Measurements from ENCODE around the gene CARF. TPM values are rescaled to one million over a fixed set of nuclear protein-coding genes. Genes with fewer than 3 reads are reported as not detected.

The CARF gene
- total RNA-seq, 1 donor from 2014 or later: 16.8 TPM

DNA sequence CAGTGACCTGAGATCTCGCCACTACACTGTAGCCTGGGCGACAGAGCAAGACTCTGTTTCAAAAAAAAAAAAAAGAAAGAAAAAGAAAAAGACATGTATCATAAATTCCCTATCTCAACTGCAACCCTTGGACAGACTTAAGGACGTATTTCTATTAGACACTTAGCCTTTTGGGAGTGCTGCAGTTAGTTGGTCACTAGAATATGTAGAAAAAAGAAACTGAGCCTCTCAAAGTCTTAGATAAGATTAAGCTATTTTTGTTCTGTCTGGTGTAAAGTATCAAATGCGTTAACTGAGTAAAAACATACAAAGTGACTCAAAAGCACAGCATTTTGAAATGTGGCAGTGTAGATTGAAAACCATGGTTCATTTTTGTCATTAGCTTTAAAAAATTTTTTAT is 109.9 kb downstream of the CARF start:
- Mint-ChIP-seq H3K9me3 (no peaks in the 10 kb centered on the region), H3K4me3 (no peak overlapping the region), H3K4me1 (peaks cover 25% of the 10 kb centered on the region), H3K27ac (no peak overlapping the region), H3K36me3 (peaks cover 4% of the 10 kb centered on the region), H3K27me3 (ENCODE audit: low read depth) (no peaks in the 10 kb centered on the region)
- no peak for DNase-seq (ENCODE audit: low spot score in 2 of 2, unreplicated experiment in 2 of 2)
- TF ChIP-seq, protein P1, sequence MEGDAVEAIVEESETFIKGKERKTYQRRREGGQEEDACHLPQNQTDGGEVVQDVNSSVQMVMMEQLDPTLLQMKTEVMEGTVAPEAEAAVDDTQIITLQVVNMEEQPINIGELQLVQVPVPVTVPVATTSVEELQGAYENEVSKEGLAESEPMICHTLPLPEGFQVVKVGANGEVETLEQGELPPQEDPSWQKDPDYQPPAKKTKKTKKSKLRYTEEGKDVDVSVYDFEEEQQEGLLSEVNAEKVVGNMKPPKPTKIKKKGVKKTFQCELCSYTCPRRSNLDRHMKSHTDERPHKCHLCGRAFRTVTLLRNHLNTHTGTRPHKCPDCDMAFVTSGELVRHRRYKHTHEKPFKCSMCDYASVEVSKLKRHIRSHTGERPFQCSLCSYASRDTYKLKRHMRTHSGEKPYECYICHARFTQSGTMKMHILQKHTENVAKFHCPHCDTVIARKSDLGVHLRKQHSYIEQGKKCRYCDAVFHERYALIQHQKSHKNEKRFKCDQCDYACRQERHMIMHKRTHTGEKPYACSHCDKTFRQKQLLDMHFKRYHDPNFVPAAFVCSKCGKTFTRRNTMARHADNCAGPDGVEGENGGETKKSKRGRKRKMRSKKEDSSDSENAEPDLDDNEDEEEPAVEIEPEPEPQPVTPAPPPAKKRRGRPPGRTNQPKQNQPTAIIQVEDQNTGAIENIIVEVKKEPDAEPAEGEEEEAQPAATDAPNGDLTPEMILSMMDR (IDR thresholded peaks at IDR 0.05; ENCODE audit: unreplicated experiment): no peak

DNA sequence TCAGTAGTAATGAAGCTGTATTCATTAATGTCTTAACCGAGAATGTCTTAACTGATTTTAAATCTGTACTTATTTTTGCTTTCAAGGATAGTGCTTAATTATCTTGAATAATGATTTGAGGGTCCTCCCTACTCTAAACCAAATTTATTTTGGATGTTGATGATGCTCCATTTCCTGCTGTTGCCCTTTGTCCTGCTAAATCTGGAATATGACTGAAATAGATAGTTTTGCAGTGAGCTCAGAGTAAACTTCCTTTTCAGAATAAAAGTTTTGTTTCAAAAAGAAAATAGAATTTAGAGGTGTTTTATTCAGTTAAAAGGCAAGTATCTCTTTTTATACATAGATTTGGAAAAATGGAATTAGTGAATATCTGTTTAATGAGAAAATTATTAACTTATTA is 110.7 kb downstream of the CARF start:
- Mint-ChIP-seq H3K27ac (no peak overlapping the region), H3K4me1 (peaks cover 22% of the 10 kb centered on the region), H3K4me3 (no peak overlapping the region), H3K27me3 (ENCODE audit: low read depth) (no peaks in the 10 kb centered on the region), H3K36me3 (peaks cover 4% of the 10 kb centered on the region), H3K9me3 (no peaks in the 10 kb centered on the region)
- no peak for DNase-seq (ENCODE audit: low spot score in 2 of 2, unreplicated experiment in 2 of 2)
- TF ChIP-seq, protein P1 (IDR thresholded peaks at IDR 0.05; ENCODE audit: unreplicated experiment): no peak

DNA sequence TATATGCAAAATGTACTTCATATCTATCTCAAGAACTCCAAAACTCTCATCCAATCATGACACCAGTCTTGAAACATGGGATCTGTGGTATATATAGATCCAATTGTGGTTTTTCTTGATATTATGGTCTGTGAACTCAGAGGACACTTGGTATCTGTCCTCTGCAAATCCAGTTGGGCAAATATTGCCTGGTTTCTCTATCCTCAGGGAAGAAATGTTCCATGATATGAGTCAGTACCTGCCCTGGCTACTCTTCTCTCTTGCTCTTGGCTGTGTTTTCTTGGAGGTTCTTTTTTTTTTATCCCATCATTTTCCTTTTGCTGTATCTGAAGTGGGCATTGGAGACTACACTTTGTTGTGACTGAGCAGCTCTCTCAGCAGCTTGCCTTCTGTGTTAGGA is 113.5 kb downstream of the CARF start:
- H3K27me3 Mint-ChIP-seq (ENCODE audit: low read depth): no peaks in the 10 kb centered on the region
- TF ChIP-seq, protein P1 (IDR thresholded peaks at IDR 0.05; ENCODE audit: unreplicated experiment): no peak
- peaks cover 4% of the 10 kb centered on the region for H3K36me3 Mint-ChIP-seq
- no peak overlapping the region for H3K4me3 Mint-ChIP-seq
- H3K27ac Mint-ChIP-seq: no peak overlapping the region
- peaks cover 5% of the 10 kb centered on the region for H3K4me1 Mint-ChIP-seq
- DNase-seq (ENCODE audit: low spot score in 2 of 2, unreplicated experiment in 2 of 2): no peak
- no peaks in the 10 kb centered on the region for H3K9me3 Mint-ChIP-seq

DNA sequence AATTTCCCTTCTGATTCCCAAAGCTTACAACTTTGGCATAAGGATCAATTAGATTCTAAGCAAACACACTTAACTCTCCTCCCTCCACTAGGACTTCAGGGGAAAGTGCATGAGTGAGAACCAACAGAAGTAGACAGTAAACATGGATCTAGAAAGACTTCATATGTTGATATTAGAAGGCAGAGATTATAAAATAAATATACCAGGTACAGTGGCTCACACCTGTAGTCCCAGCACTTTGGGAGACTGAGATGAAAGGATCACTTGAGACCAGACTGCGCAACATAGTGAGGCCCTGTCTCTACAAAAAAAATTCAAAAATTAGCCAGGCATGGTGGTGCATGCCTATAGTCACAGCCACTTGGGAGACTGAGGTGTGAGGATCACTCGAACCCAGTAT is 118.5 kb downstream of the CARF start:
- H3K4me3 Mint-ChIP-seq: no peak overlapping the region
- H3K27me3 Mint-ChIP-seq (ENCODE audit: low read depth): no peaks in the 10 kb centered on the region
- TF ChIP-seq, protein P1 (IDR thresholded peaks at IDR 0.05; ENCODE audit: unreplicated experiment): no peak
- peaks cover 3% of the 10 kb centered on the region for H3K4me1 Mint-ChIP-seq
- H3K27ac Mint-ChIP-seq: no peak overlapping the region
- peaks cover 5% of the 10 kb centered on the region for H3K36me3 Mint-ChIP-seq
- no peak for DNase-seq (ENCODE audit: low spot score in 2 of 2, unreplicated experiment in 2 of 2)
- peaks cover 12% of the 10 kb centered on the region for H3K9me3 Mint-ChIP-seq

DNA sequence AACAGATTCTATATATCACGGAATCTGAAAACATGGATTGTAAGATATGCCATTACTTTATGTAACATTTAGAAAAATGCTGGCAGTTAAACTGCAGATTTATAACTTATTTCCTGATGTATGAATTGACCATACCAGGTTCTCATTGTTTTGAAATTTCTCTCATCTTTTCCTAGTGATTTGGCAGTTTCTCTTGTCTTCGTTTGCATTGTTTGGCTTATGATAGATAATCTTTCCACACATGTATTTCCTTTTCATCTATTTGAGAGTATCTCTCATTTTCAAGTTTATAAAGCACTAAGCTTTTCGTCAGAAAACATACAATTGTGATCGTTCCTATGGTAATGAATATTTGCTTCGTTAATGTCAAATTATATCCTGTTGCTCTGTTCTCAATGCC is 118.9 kb downstream of the CARF start:
- H3K4me1 Mint-ChIP-seq: peaks cover 3% of the 10 kb centered on the region
- H3K9me3 Mint-ChIP-seq: peaks cover 12% of the 10 kb centered on the region
- no peaks in the 10 kb centered on the region for H3K27me3 Mint-ChIP-seq (ENCODE audit: low read depth)
- TF ChIP-seq, protein P1 (IDR thresholded peaks at IDR 0.05; ENCODE audit: unreplicated experiment): no peak
- H3K4me3 Mint-ChIP-seq: no peak overlapping the region
- no peak for DNase-seq (ENCODE audit: low spot score in 2 of 2, unreplicated experiment in 2 of 2)
- no peak overlapping the region for H3K27ac Mint-ChIP-seq
- peaks cover 5% of the 10 kb centered on the region for H3K36me3 Mint-ChIP-seq

DNA sequence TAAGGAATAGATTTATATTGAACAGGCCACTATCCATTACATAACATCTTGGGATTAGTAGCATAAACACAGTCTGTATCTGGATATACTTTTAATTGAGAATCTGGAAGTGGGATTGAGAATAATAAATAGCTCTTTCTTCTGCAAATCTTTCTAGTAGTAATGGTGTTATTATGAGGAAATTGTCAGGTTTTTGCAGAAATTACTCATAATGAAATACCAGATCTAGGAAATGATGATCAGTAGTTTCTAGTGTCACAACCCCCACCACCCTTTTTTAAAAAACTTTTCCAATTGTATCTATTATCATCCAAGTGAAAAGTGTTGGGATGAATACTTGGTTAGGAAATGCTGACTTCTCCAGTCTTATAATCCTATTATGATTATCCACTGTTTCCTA is 121.3 kb downstream of the CARF start:
- H3K4me3 Mint-ChIP-seq: no peak overlapping the region
- peaks cover 5% of the 10 kb centered on the region for H3K36me3 Mint-ChIP-seq
- H3K27ac Mint-ChIP-seq: peak overlapping the region; percentile 41
- TF ChIP-seq, protein P1 (IDR thresholded peaks at IDR 0.05; ENCODE audit: unreplicated experiment): no peak
- DNase-seq (ENCODE audit: low spot score in 2 of 2, unreplicated experiment in 2 of 2): no peak
- peaks cover 12% of the 10 kb centered on the region for H3K9me3 Mint-ChIP-seq
- H3K4me1 Mint-ChIP-seq: peaks cover 7% of the 10 kb centered on the region
- H3K27me3 Mint-ChIP-seq (ENCODE audit: low read depth): no peaks in the 10 kb centered on the region
